Left ventricle myocardium inferior (tissue), 1 donor: ENCODE measurements around the gene SHE. TPM values are rescaled to one million over a fixed set of nuclear protein-coding genes. Genes with fewer than 3 reads are reported as not detected.

Source experiments
- DNase-seq: peaks from one replicate; pipeline ENCODE4 v3.0.0-alpha.2; 2020
- H3K27ac ChIP-seq: fragments of 200-600 bp; replicated peaks from 2 replicates; pipeline ENCODE4 v1.8.0; 2021
- H3K27me3 ChIP-seq: fragments of 200-600 bp; 2 replicates; pipeline ENCODE4 v1.8.0; 2021; ENCODE audit warnings: low read depth
- H3K36me3 ChIP-seq: fragments of 200-600 bp; 2 replicates; pipeline ENCODE4 v1.8.0; 2021
- H3K4me1 ChIP-seq: fragments of 200-600 bp; 2 replicates; pipeline ENCODE4 v1.8.0; 2021
- H3K4me3 ChIP-seq: fragments of 200-600 bp; 2 replicates; pipeline ENCODE4 v1.8.0; 2021; ENCODE audit warnings: mild to moderate bottlenecking, moderate library complexity
- H3K9me3 ChIP-seq: fragments of 200-600 bp; replicated peaks from 2 replicates; pipeline ENCODE4 v1.8.0; 2021
- CTCF ChIP-seq: fragments of 200-600 bp; IDR thresholded peaks from 2 replicates; pipeline ENCODE4 v1.8.0; 2021; ENCODE audit warnings: antibody characterized with exemption, mild to moderate bottlenecking, borderline replicate concordance
- intact Hi-C: fragments of 100-400 bp; cut with micrococcal nuclease; formaldehyde crosslinking; loops from one replicate; pipeline ENCODE4 v1.11.0; 2022
- total RNA-seq: library from RNA; stranded (reverse); fragmentation: NEBNext Ultra II Directional; extraction: Animal tissue kit (Norgen Biotek cat#: 25700); gene quantifications from one replicate; pipeline ENCODE4 v1.2.1, GENCODE V29; 2021
- donor health status: DM: no; HTN: yes; CAD: no; lungs with severe emphysema.

Gene SHE
- total RNA-seq, 1 donor from 2014 or later: 9.2 TPM

- TF ChIP-seq CTCF: no peak
- H3K4me1 ChIP-seq: peaks cover 35% of the 10 kb centered on the region
- H3K27me3 ChIP-seq: no peaks in the 10 kb centered on the region
- no peak overlapping the region for H3K4me3 ChIP-seq
- no peak for DNase-seq
- H3K27ac ChIP-seq: no peak overlapping the region
- no peaks in the 10 kb centered on the region for H3K9me3 ChIP-seq
- H3K36me3 ChIP-seq: peaks cover under 1% of the 10 kb centered on the region
- intact Hi-C loops: no loop called here
Measured at GRCh38 chr1:154478013-154478412, 24.2 kb downstream of the SHE start.

DNA sequence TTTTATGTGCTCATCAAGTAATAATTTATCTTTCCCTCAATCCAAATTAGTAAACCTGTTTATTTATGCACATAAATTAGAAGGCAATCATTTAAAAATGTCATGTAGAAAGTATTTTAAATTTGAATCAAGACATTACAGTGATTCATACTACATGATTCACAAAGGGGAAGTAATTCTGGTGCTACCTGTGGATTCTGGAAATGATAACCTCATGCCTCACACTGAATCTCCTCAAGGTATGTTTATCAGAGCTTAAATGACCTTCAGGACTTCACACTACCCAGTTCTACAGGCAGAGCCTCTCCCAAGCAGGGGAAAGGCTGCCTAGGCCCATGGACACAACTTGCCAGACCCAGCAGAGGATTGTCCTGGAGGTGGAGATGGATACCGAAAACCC is 25.4 kb downstream of the SHE start:
- H3K4me1 ChIP-seq: peaks cover 34% of the 10 kb centered on the region
- DNase-seq: no peak
- intact Hi-C loops: no loop called here

DNA sequence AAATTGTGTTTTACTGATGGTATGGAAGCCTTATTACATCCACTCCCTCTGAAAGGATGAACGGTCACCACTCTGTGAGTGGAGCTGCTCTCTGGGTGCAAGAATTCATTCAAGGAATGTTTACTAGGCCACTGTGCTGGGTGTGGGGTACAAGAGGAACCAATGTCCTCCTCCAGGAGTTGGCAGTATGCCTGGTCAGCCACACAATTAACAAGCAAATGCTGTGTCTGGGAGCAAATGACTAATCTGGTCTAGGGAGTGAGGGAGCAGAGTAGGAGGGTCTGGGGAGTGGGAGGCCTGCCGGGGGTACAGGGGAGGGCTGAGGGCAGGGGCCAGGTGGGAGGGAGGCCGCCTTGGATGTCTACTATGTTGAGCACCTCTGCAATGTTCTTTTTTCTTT is 27.4 kb downstream of the SHE start:
- Histone ChIP-seq H3K4me1 (peaks cover 17% of the 10 kb centered on the region), H3K4me3 (no peak overlapping the region), H3K27ac (no peak overlapping the region), H3K9me3 (no peaks in the 10 kb centered on the region), H3K36me3 (no peaks in the 10 kb centered on the region), H3K27me3 (no peaks in the 10 kb centered on the region)
- DNase-seq: no peak
- intact Hi-C loops: no loop called here
- TF ChIP-seq CTCF: no peak

More for the DNA sequence above, 25.4 kb downstream of the SHE start:
- Histone ChIP-seq H3K9me3 (no peaks in the 10 kb centered on the region), H3K36me3 (no peaks in the 10 kb centered on the region), H3K4me3 (no peak overlapping the region), H3K27me3 (no peaks in the 10 kb centered on the region), H3K27ac (no peak overlapping the region)
- no peak for TF ChIP-seq CTCF

- Histone ChIP-seq H3K9me3 (no peaks in the 10 kb centered on the region), H3K4me3 (no peak overlapping the region), H3K4me1 (peaks cover 19% of the 10 kb centered on the region), H3K36me3 (no peaks in the 10 kb centered on the region), H3K27ac (no peak overlapping the region), H3K27me3 (no peaks in the 10 kb centered on the region)
- TF ChIP-seq CTCF: no peak
- DNase-seq: no peak
- intact Hi-C loops: no loop called here
Measured at GRCh38 chr1:154471304-154471703, 30.9 kb downstream of the SHE start.

GRCh38 chr1:154469844-154470560 is 32.2 kb downstream of the SHE start:
- TF ChIP-seq CTCF: no peak
- no peak overlapping the region for H3K27ac ChIP-seq
- H3K4me3 ChIP-seq: no peak overlapping the region
- no peaks in the 10 kb centered on the region for H3K27me3 ChIP-seq
- H3K9me3 ChIP-seq: no peaks in the 10 kb centered on the region
- intact Hi-C loops: loop anchor here (10.0 kb wide), 1 partner anchor 65 kb away; the partner anchor contains the start of gene IL6R
- H3K4me1 ChIP-seq: peaks cover 22% of the 10 kb centered on the region
- DNase-seq: no peak
- peaks cover 11% of the 10 kb centered on the region for H3K36me3 ChIP-seq
